IMR-90 (cell line): ENCODE results near the gene TRMT1. TPM values are rescaled to one million over a fixed set of nuclear protein-coding genes. Genes with fewer than 3 reads are reported as not detected.
A peak's percentile ranks its signal among the peaks of the same experiment; 100 is the strongest.

Source experiments
- ATAC-seq: fragments of 200-7000 bp; cut with Tn5 transposase; 2 replicates; pipeline ENCODE4 v1.9.1; 2020; ENCODE audit warnings: low read depth, mild to moderate bottlenecking, moderate library complexity
- BruUV-seq: library from RNA; stranded (reverse); fragments of 400-500 nt; replicated peaks from 2 replicates; lab custom pipeline; 2021; lab: Mats Ljungman, UMichigan
- CTCF ChIA-PET: fragments of 300-600 bp; formaldehyde crosslinking; extraction: SDS; loops from one replicate; lab custom pipeline; 2021; ENCODE audit warnings: antibody characterized with exemption; lab: Yijun Ruan, JAX
- POLR2A ChIA-PET: fragments of 300-600 bp; sonication (Branson Sonifier 250); formaldehyde crosslinking; loops from one replicate; lab custom pipeline; 2022; ENCODE audit warnings: antibody characterized with exemption; ENCODE audit not compliant: unreplicated experiment; lab: Charles Lee
- DNase-seq: peaks from one replicate; pipeline ENCODE4 v3.0.0; 2013
- H2AFZ ChIP-seq: replicated peaks from 2 replicates; pipeline ENCODE3; 2013; ENCODE audit warnings: low read length, mild to moderate bottlenecking; ENCODE audit not compliant: poor library complexity
- H2AK5ac ChIP-seq: 2 replicates; pipeline ENCODE4 v1.6.1; 2013; ENCODE audit warnings: low read depth, low read length, inconsistent platforms
- H2AK9ac ChIP-seq: replicated peaks from 2 replicates; pipeline ENCODE3; 2013; ENCODE audit warnings: mild to moderate bottlenecking, low read depth, low read length, moderate library complexity; ENCODE audit not compliant: poor library complexity
- H2BK120ac ChIP-seq: 2 replicates; pipeline ENCODE4 v1.6.1; 2013; ENCODE audit warnings: low read depth, low read length, inconsistent platforms
- H2BK15ac ChIP-seq: 3 replicates; pipeline ENCODE4 v1.6.1; 2013; ENCODE audit warnings: low read depth, low read length, inconsistent platforms
- H2BK20ac ChIP-seq: 2 replicates; pipeline ENCODE4 v1.6.1; 2013; ENCODE audit warnings: low read depth, mild to moderate bottlenecking, inconsistent platforms, low read length, moderate library complexity
- H2BK5ac ChIP-seq: 2 replicates; pipeline ENCODE4 v1.6.1; 2013; ENCODE audit warnings: mild to moderate bottlenecking, low read depth, low read length, inconsistent platforms; ENCODE audit not compliant: poor library complexity, severe bottlenecking
- H3K14ac ChIP-seq: replicated peaks from 2 replicates; pipeline ENCODE4 v1.6.1; 2013; ENCODE audit warnings: low read depth, low read length, inconsistent platforms
- H3K18ac ChIP-seq: 2 replicates; pipeline ENCODE4 v1.6.1; 2013; ENCODE audit warnings: low read depth, low read length, control low read depth
- H3K23ac ChIP-seq: 2 replicates; pipeline ENCODE4 v1.6.1; 2013; ENCODE audit warnings: low read depth, low read length, inconsistent platforms
- H3K27ac ChIP-seq: 2 replicates; pipeline ENCODE4 v1.5.1; 2013; ENCODE audit warnings: mild to moderate bottlenecking, control low read depth, low read length; ENCODE audit not compliant: insufficient read depth
- H3K27me3 ChIP-seq: 2 replicates; pipeline ENCODE4 v1.6.1; 2013; ENCODE audit warnings: low read length; ENCODE audit not compliant: control insufficient read depth, insufficient read depth
- H3K36me3 ChIP-seq: 2 replicates; pipeline ENCODE4 v1.6.1; 2013; ENCODE audit warnings: low read length, mixed read lengths; ENCODE audit not compliant: control insufficient read depth, insufficient read depth
- H3K4ac ChIP-seq: 2 replicates; pipeline ENCODE4 v1.6.1; 2013; ENCODE audit warnings: low read depth, low read length, inconsistent platforms
- H3K4me1 ChIP-seq: 2 replicates; pipeline ENCODE4 v1.6.1; 2013; ENCODE audit warnings: low read length, mixed read lengths; ENCODE audit not compliant: control insufficient read depth, insufficient read depth
- H3K4me2 ChIP-seq: 2 replicates; pipeline ENCODE4 v1.6.1; 2013; ENCODE audit warnings: low read depth, mild to moderate bottlenecking, control low read depth, low read length, moderate library complexity
- H3K4me3 ChIP-seq: 2 replicates; pipeline ENCODE4 v1.5.1; 2013; ENCODE audit warnings: low read depth, mild to moderate bottlenecking, control low read depth, low read length, moderate library complexity; ENCODE audit not compliant: insufficient read depth
- H3K56ac ChIP-seq: 2 replicates; pipeline ENCODE4 v1.6.1; 2013; ENCODE audit warnings: low read length, inconsistent platforms; ENCODE audit not compliant: insufficient read depth; ENCODE audit errors: extremely low read depth
- H3K79me1 ChIP-seq, 2 experiments: 2 replicates each; pipeline ENCODE4 v1.6.1; 2013; ENCODE audit warnings: low read length in 2 of 2, inconsistent platforms in 1 of 2, low read depth in 1 of 2
- H3K9ac ChIP-seq: 2 replicates; pipeline ENCODE4 v1.6.1; 2013; ENCODE audit warnings: low read depth, low read length, control low read depth
- H3K9me1 ChIP-seq: 2 replicates; pipeline ENCODE4 v1.6.1; 2013; ENCODE audit warnings: low read length, inconsistent platforms; ENCODE audit not compliant: insufficient read depth
- H3K9me3 ChIP-seq: 2 replicates; pipeline ENCODE4 v1.6.1; 2013; ENCODE audit warnings: low read length; ENCODE audit not compliant: control insufficient read depth, insufficient read depth
- H4K20me1 ChIP-seq: 2 replicates; pipeline ENCODE4 v1.6.1; 2013; ENCODE audit warnings: low read length, inconsistent platforms; ENCODE audit not compliant: insufficient read depth
- H4K5ac ChIP-seq: 2 replicates; pipeline ENCODE4 v1.6.1; 2013; ENCODE audit warnings: mild to moderate bottlenecking, low read depth, low read length, control low read depth
- H4K8ac ChIP-seq, 2 experiments: 2 replicates each; pipeline ENCODE4 v1.6.1; 2013; ENCODE audit warnings: low read depth in 2 of 2, low read length in 2 of 2, control low read depth in 1 of 2, inconsistent platforms in 1 of 2
- H4K91ac ChIP-seq: 2 replicates; pipeline ENCODE4 v1.6.1; 2013; ENCODE audit warnings: low read depth, low read length, inconsistent platforms; ENCODE audit not compliant: insufficient read depth
- BHLHE40 ChIP-seq: fragments of 150-350 bp; IDR thresholded peaks from 2 replicates; pipeline ENCODE4 v1.6.1; 2016; ENCODE audit warnings: mild to moderate bottlenecking, low read depth, low read length
- CEBPB ChIP-seq: IDR thresholded peaks from 2 replicates; pipeline ENCODE4 v1.6.1; 2012; ENCODE audit warnings: low read depth, low read length, improper control_type of control experiment
- CHD1 ChIP-seq: IDR thresholded peaks from 2 replicates; pipeline ENCODE4 v1.6.1; 2012; ENCODE audit warnings: low read depth, low read length, improper control_type of control experiment
- CTCF ChIP-seq: conservative IDR thresholded peaks from 2 replicates; pipeline ENCODE4 v1.5.1; 2012; ENCODE audit warnings: mild to moderate bottlenecking, low read depth, low read length, improper control_type of control experiment
- ELK1 ChIP-seq: fragments of 150-350 bp; IDR thresholded peaks from 2 replicates; pipeline ENCODE4 v1.6.1; 2016; ENCODE audit warnings: low read depth, mild to moderate bottlenecking, low read length, moderate library complexity, borderline replicate concordance
- MAFK ChIP-seq: IDR thresholded peaks from 2 replicates; pipeline ENCODE4 v1.6.1; 2012; ENCODE audit warnings: low read depth, low read length, improper control_type of control experiment
- MAZ ChIP-seq: IDR thresholded peaks from 2 replicates; pipeline ENCODE4 v1.6.1; 2012; ENCODE audit warnings: low read depth, mild to moderate bottlenecking, low read length, improper control_type of control experiment, moderate library complexity, borderline replicate concordance
- MXI1 ChIP-seq: IDR thresholded peaks from 2 replicates; pipeline ENCODE4 v1.6.1; 2012; ENCODE audit warnings: low read depth, mild to moderate bottlenecking, low read length, moderate library complexity, borderline replicate concordance
- NFE2L2 ChIP-seq: fragments of 150-350 bp; IDR thresholded peaks from 2 replicates; pipeline ENCODE4 v1.6.1; 2016; ENCODE audit warnings: low read depth, mild to moderate bottlenecking, low read length
- POLR2A ChIP-seq: IDR thresholded peaks from 2 replicates; pipeline ENCODE4 v1.6.1; 2012; ENCODE audit warnings: mild to moderate bottlenecking, low read depth, low read length
- RAD21 ChIP-seq: IDR thresholded peaks from 2 replicates; pipeline ENCODE4 v1.6.1; 2012; ENCODE audit warnings: low read length, improper control_type of control experiment
- RFX5 ChIP-seq: IDR thresholded peaks from 2 replicates; pipeline ENCODE4 v1.8.0; 2012; ENCODE audit warnings: low read depth, mild to moderate bottlenecking, low read length, moderate library complexity
- SMC3 ChIP-seq: fragments of 150-350 bp; IDR thresholded peaks from 2 replicates; pipeline ENCODE4 v1.6.1; 2016; ENCODE audit warnings: low read depth, mild to moderate bottlenecking, antibody characterized with exemption, low read length, moderate library complexity
- USF2 ChIP-seq: fragments of 150-350 bp; IDR thresholded peaks from 2 replicates; pipeline ENCODE4 v1.6.1; 2017; ENCODE audit warnings: mild to moderate bottlenecking, antibody characterized with exemption, low read length, low read depth
- WGBS, 2 experiments: methylation state at CpG; one replicate each; pipeline versions ENCODE4 v1.1.5 to v1.1.7; 2013; ENCODE audit warnings: missing lambda C conversion rate in 2 of 2; ENCODE audit not compliant: insufficient read length in 1 of 2; ENCODE audit errors: extremely low coverage in 2 of 2; 5-methylcytosine and 5-hydroxymethylcytosine counted together
- dilution Hi-C: fragments of 300-500 bp; cut with HindIII; formaldehyde crosslinking; loops from one replicate; pipeline ENCODE4 v1.14.3; 2018; ENCODE audit warnings: low sequenced_read_pairs; ENCODE audit not compliant: unreplicated experiment
- in situ Hi-C: fragments of 300-500 bp; cut with MboI; formaldehyde crosslinking; loops from 3 replicates; pipeline ENCODE4 v1.14.3; 2019; ENCODE audit warnings: low sequenced_read_pairs, inconsistent platforms, mixed read lengths
- intact Hi-C: fragments of 100-400 bp; cut with micrococcal nuclease; formaldehyde crosslinking; loops from 2 replicates; pipeline ENCODE4 v1.10.0; 2022
- polyA plus RNA-seq, 3 experiments: library from polyadenylated mRNA; depleted of rRNA; stranded (reverse); fragments of >200 nt; gene quantifications; 2 replicates each; pipeline ENCODE4 v1.2.3, GENCODE V29; 2012; ENCODE audit warnings: low replicate concordance in 1 of 3
- total RNA-seq: library from RNA; depleted of rRNA; stranded (reverse); fragments of >200 nt; gene quantifications from 2 replicates; pipeline ENCODE4 v1.2.3, GENCODE V29; 2012

Gene TRMT1
- total and polyA plus RNA-seq, 2 of the 4 experiments (the other 2 are of a cell fraction): 28.3 to 56.0 TPM

GRCh38 chr19:13154911-13155471 lies 38.5 kb upstream of the TRMT1 start:
- ATAC-seq (no peak), DNase-seq (peak; percentile 65)
- H3K27ac ChIP-seq: peak overlapping the region; percentile 80
- peak overlapping the region; percentile 94 for H2AK5ac ChIP-seq
- H2AFZ ChIP-seq: peak overlapping the region; percentile 40
- dilution Hi-C loops (no loop called here), in situ Hi-C loops (loop anchor here (10.0 kb wide), 1 partner anchor 690 kb away; no protein-coding TSS in a partner anchor), intact Hi-C loops (loop anchor here (1.0 kb wide), 2 partner anchors 8 to 106 kb away; no protein-coding TSS in a partner anchor)
- H3K18ac ChIP-seq: peak overlapping the region; percentile 62
- peak overlapping the region; percentile 82 for H3K4me3 ChIP-seq
- no peaks in the 10 kb centered on the region for H3K9me1 ChIP-seq
- peak overlapping the region; percentile 85 for H3K23ac ChIP-seq
- H3K9me3 ChIP-seq: no peaks in the 10 kb centered on the region
- peaks cover 0 to 31% of the 10 kb centered on the region in 2 experiments; a peak in 1 of 4 replicates for H3K79me1 ChIP-seq
- H3K4me2 ChIP-seq: peak overlapping the region; percentile 90
- peaks cover 29% of the 10 kb centered on the region for H4K20me1 ChIP-seq
- no peaks in the 10 kb centered on the region for H3K27me3 ChIP-seq
- H2BK120ac ChIP-seq: peak overlapping the region; percentile 47; the same call in 1 of the 2 replicates
- BruUV-seq: no TSS peak
- H4K5ac ChIP-seq: peak overlapping the region; percentile 60; the same call in 1 of the 2 replicates
- H2BK15ac ChIP-seq: 0 out of 3 replicates have a peak overlapping the region, but pooled peaks have one; percentile 5
- WGBS, 2 experiments: 0% methylated on average over 2 of the region's 24 CpGs; no CpG with 5 or more reads in 1 of the 2 experiments
- ChIA-PET CTCF (no interaction called here), POLR2A (interaction anchor here (0.6 to 0.9 kb wide), 2 partner anchors 15 to 107 kb away, joined by 3 read pairs; no protein-coding TSS in a partner anchor)
- no peak overlapping the region for H2BK20ac ChIP-seq
- peak overlapping the region; percentile 95 for H3K4ac ChIP-seq
- peak overlapping the region; percentile 88 for H2BK5ac ChIP-seq
- peak overlapping the region; percentile 93 for H4K91ac ChIP-seq
- peak overlapping the region; percentile 93 for H2AK9ac ChIP-seq
- peak overlapping the region; percentile 72 to 73; a peak in 3 of 4 replicates for H4K8ac ChIP-seq
- H3K56ac ChIP-seq: peak overlapping the region; percentile 91
- peak overlapping the region; percentile 99 for H3K9ac ChIP-seq
- H3K14ac ChIP-seq: peak overlapping the region; percentile 98
- peaks cover 11% of the 10 kb centered on the region for H3K4me1 ChIP-seq
- peaks cover 2% of the 10 kb centered on the region; the same call in 1 of the 2 replicates for H3K36me3 ChIP-seq
- TF ChIP-seq RFX5: no peak
- TF ChIP-seq ELK1: no peak
- TF ChIP-seq NFE2L2: no peak
- no peak for TF ChIP-seq MXI1
- TF ChIP-seq BHLHE40: no peak
- TF ChIP-seq RAD21: no peak
- TF ChIP-seq SMC3: no peak
- no peak for TF ChIP-seq CEBPB
- TF ChIP-seq MAFK: no peak
- peak; percentile 13; the same call in 1 of the 2 replicates for TF ChIP-seq USF2
- peak; percentile 51; the same call in 1 of the 2 replicates for TF ChIP-seq CHD1
- 0 out of 2 replicates have a peak, but pooled peaks have one; percentile 12 for TF ChIP-seq CTCF
- TF ChIP-seq MAZ: no peak
- no peak for TF ChIP-seq POLR2A
